ENCODE measurements around the gene BIRC2.
A peak's percentile ranks its signal among the peaks of the same experiment; 100 is the strongest.

BIRC2 gene

GRCh38 chr11:102343809-102344208 is 3.2 kb upstream of the BIRC2 start:
- Histone ChIP-seq H3K9me3 (ENCODE audit: control insufficient read depth in 2 of 2, low read length in 2 of 2) (no peaks in the 10 kb centered on the region), H3K4me3 (ENCODE audit: low read length in 2 of 2) (no peak overlapping the region), H3K36me3 (ENCODE audit: control insufficient read depth in 2 of 2, insufficient read depth in 2 of 2, low read length in 2 of 2) (no peaks in the 10 kb centered on the region), H3K4me1 (ENCODE audit: control insufficient read depth in 2 of 2, insufficient read depth in 2 of 2, low read length in 2 of 2) (peaks cover 3 to 21% of the 10 kb centered on the region in 2 donors), H3K27ac (ENCODE audit: low read depth in 2 of 2, low read length in 2 of 2) (no peak overlapping the region), H3K9ac (ENCODE audit: low read depth in 1 of 2, low read length in 2 of 2) (no peak overlapping the region), H3K27me3 (ENCODE audit: control insufficient read depth in 2 of 2, insufficient read depth in 2 of 2, low read length in 2 of 2) (no peaks in the 10 kb centered on the region)

GRCh38 chr11:102345904-102346303 is 1.1 kb upstream of the BIRC2 start:
- H3K4me3 ChIP-seq (ENCODE audit: low read length in 2 of 2), result peak overlapping the region; percentile 38 to 99
- peaks cover 7 to 22% of the 10 kb centered on the region in 2 donors for H3K4me1 ChIP-seq (ENCODE audit: control insufficient read depth in 2 of 2, insufficient read depth in 2 of 2, low read length in 2 of 2)
- no peaks in the 10 kb centered on the region for H3K9me3 ChIP-seq (ENCODE audit: control insufficient read depth in 2 of 2, low read length in 2 of 2)
- peak overlapping the region; percentile 26 to 96 for H3K9ac ChIP-seq (ENCODE audit: low read depth in 1 of 2, low read length in 2 of 2)
- H3K27me3 ChIP-seq (ENCODE audit: control insufficient read depth in 2 of 2, insufficient read depth in 2 of 2, low read length in 2 of 2), result no peaks in the 10 kb centered on the region
- H3K27ac ChIP-seq (ENCODE audit: low read depth in 2 of 2, low read length in 2 of 2), result peak overlapping the region; percentile 99
- peaks cover 7 to 13% of the 10 kb centered on the region in 2 donors for H3K36me3 ChIP-seq (ENCODE audit: control insufficient read depth in 2 of 2, insufficient read depth in 2 of 2, low read length in 2 of 2)

- H3K4me1 ChIP-seq (ENCODE audit: control insufficient read depth in 2 of 2, insufficient read depth in 2 of 2, low read length in 2 of 2), result peaks cover 7 to 21% of the 10 kb centered on the region in 2 donors
- H3K27me3 ChIP-seq (ENCODE audit: control insufficient read depth in 2 of 2, insufficient read depth in 2 of 2, low read length in 2 of 2), result no peaks in the 10 kb centered on the region
- H3K36me3 ChIP-seq (ENCODE audit: control insufficient read depth in 2 of 2, insufficient read depth in 2 of 2, low read length in 2 of 2), result peaks cover 11 to 14% of the 10 kb centered on the region in 2 donors
- peak overlapping the region; percentile 99 for H3K27ac ChIP-seq (ENCODE audit: low read depth in 2 of 2, low read length in 2 of 2)
- H3K9me3 ChIP-seq (ENCODE audit: control insufficient read depth in 2 of 2, low read length in 2 of 2), result no peaks in the 10 kb centered on the region
- H3K9ac ChIP-seq (ENCODE audit: low read depth in 1 of 2, low read length in 2 of 2), result peak overlapping the region; percentile 95 to 96
- peak overlapping the region; percentile 99 for H3K4me3 ChIP-seq (ENCODE audit: low read length in 2 of 2)
Measured at GRCh38 chr11:102346456-102346747, 612 bp upstream of the BIRC2 start.

GRCh38 chr11:102347462-102348370 is 702 bp downstream of the BIRC2 start:
- no peaks in the 10 kb centered on the region for H3K27me3 ChIP-seq (ENCODE audit: control insufficient read depth in 2 of 2, insufficient read depth in 2 of 2, low read length in 2 of 2)
- peak overlapping the region; percentile 94 to 95 for H3K9ac ChIP-seq (ENCODE audit: low read depth in 1 of 2, low read length in 2 of 2)
- peak overlapping the region; percentile 99 for H3K27ac ChIP-seq (ENCODE audit: low read depth in 2 of 2, low read length in 2 of 2)
- H3K4me3 ChIP-seq (ENCODE audit: low read length in 2 of 2), result peak overlapping the region; percentile 99
- no peaks in the 10 kb centered on the region for H3K9me3 ChIP-seq (ENCODE audit: control insufficient read depth in 2 of 2, low read length in 2 of 2)
- H3K4me1 ChIP-seq (ENCODE audit: control insufficient read depth in 2 of 2, insufficient read depth in 2 of 2, low read length in 2 of 2), result peaks cover 7 to 16% of the 10 kb centered on the region in 2 donors
- peaks cover 11 to 14% of the 10 kb centered on the region in 2 donors for H3K36me3 ChIP-seq (ENCODE audit: control insufficient read depth in 2 of 2, insufficient read depth in 2 of 2, low read length in 2 of 2)

GRCh38 chr11:102357116-102357515 is 10.1 kb downstream of the BIRC2 start:
- Histone ChIP-seq H3K9ac (ENCODE audit: low read depth in 1 of 2, low read length in 2 of 2) (no peak overlapping the region), H3K36me3 (ENCODE audit: control insufficient read depth in 2 of 2, insufficient read depth in 2 of 2, low read length in 2 of 2) (peaks cover 11 to 31% of the 10 kb centered on the region in 2 donors), H3K27me3 (ENCODE audit: control insufficient read depth in 2 of 2, insufficient read depth in 2 of 2, low read length in 2 of 2) (no peaks in the 10 kb centered on the region), H3K9me3 (ENCODE audit: control insufficient read depth in 2 of 2, low read length in 2 of 2) (no peaks in the 10 kb centered on the region), H3K27ac (ENCODE audit: low read depth in 2 of 2, low read length in 2 of 2) (no peak overlapping the region), H3K4me3 (ENCODE audit: low read length in 2 of 2) (no peak overlapping the region), H3K4me1 (ENCODE audit: control insufficient read depth in 2 of 2, insufficient read depth in 2 of 2, low read length in 2 of 2) (peaks cover 0 to 3% of the 10 kb centered on the region in 2 donors)

GRCh38 chr11:102359372-102359771 is 12.4 kb downstream of the BIRC2 start:
- Histone ChIP-seq H3K4me3 (ENCODE audit: low read length in 2 of 2) (no peak overlapping the region), H3K36me3 (ENCODE audit: control insufficient read depth in 2 of 2, insufficient read depth in 2 of 2, low read length in 2 of 2) (peaks cover 21 to 38% of the 10 kb centered on the region in 2 donors), H3K27me3 (ENCODE audit: control insufficient read depth in 2 of 2, insufficient read depth in 2 of 2, low read length in 2 of 2) (no peaks in the 10 kb centered on the region)

GRCh38 chr11:102360681-102361080 is 13.7 kb downstream of the BIRC2 start:
- no peak overlapping the region for H3K4me3 ChIP-seq (ENCODE audit: low read length in 2 of 2)
- H3K36me3 ChIP-seq (ENCODE audit: control insufficient read depth in 2 of 2, insufficient read depth in 2 of 2, low read length in 2 of 2), result peaks cover 34 to 51% of the 10 kb centered on the region in 2 donors
- H3K9ac ChIP-seq (ENCODE audit: low read depth in 1 of 2, low read length in 2 of 2), result no peak overlapping the region
- peaks cover 0 to 3% of the 10 kb centered on the region in 2 donors for H3K4me1 ChIP-seq (ENCODE audit: control insufficient read depth in 2 of 2, insufficient read depth in 2 of 2, low read length in 2 of 2)
- no peaks in the 10 kb centered on the region for H3K27me3 ChIP-seq (ENCODE audit: control insufficient read depth in 2 of 2, insufficient read depth in 2 of 2, low read length in 2 of 2)
- H3K9me3 ChIP-seq (ENCODE audit: control insufficient read depth in 2 of 2, low read length in 2 of 2), result no peaks in the 10 kb centered on the region
- no peak overlapping the region for H3K27ac ChIP-seq (ENCODE audit: low read depth in 2 of 2, low read length in 2 of 2)

More at GRCh38 chr11:102359372-102359771, 12.4 kb downstream of the BIRC2 start:
- H3K9me3 ChIP-seq (ENCODE audit: control insufficient read depth in 2 of 2, low read length in 2 of 2), result no peaks in the 10 kb centered on the region
- H3K4me1 ChIP-seq (ENCODE audit: control insufficient read depth in 2 of 2, insufficient read depth in 2 of 2, low read length in 2 of 2), result peaks cover 0 to 3% of the 10 kb centered on the region in 2 donors
- H3K9ac ChIP-seq (ENCODE audit: low read depth in 1 of 2, low read length in 2 of 2), result no peak overlapping the region
- H3K27ac ChIP-seq (ENCODE audit: low read depth in 2 of 2, low read length in 2 of 2), result no peak overlapping the region

- Histone ChIP-seq H3K9ac (ENCODE audit: low read depth in 1 of 2, low read length in 2 of 2) (no peak overlapping the region), H3K9me3 (ENCODE audit: control insufficient read depth in 2 of 2, low read length in 2 of 2) (no peaks in the 10 kb centered on the region), H3K27ac (ENCODE audit: low read depth in 2 of 2, low read length in 2 of 2) (no peak overlapping the region), H3K4me3 (ENCODE audit: low read length in 2 of 2) (no peak overlapping the region), H3K27me3 (ENCODE audit: control insufficient read depth in 2 of 2, insufficient read depth in 2 of 2, low read length in 2 of 2) (no peaks in the 10 kb centered on the region), H3K36me3 (ENCODE audit: control insufficient read depth in 2 of 2, insufficient read depth in 2 of 2, low read length in 2 of 2) (peaks cover 40 to 55% of the 10 kb centered on the region in 2 donors), H3K4me1 (ENCODE audit: control insufficient read depth in 2 of 2, insufficient read depth in 2 of 2, low read length in 2 of 2) (peaks cover 0 to 3% of the 10 kb centered on the region in 2 donors)
Measured at GRCh38 chr11:102361086-102362031, 14.3 kb downstream of the BIRC2 start.

GRCh38 chr11:102364991-102365390 is 18.0 kb downstream of the BIRC2 start:
- H3K9ac ChIP-seq (ENCODE audit: low read depth in 1 of 2, low read length in 2 of 2), result no peak overlapping the region
- no peaks in the 10 kb centered on the region for H3K27me3 ChIP-seq (ENCODE audit: control insufficient read depth in 2 of 2, insufficient read depth in 2 of 2, low read length in 2 of 2)
- H3K36me3 ChIP-seq (ENCODE audit: control insufficient read depth in 2 of 2, insufficient read depth in 2 of 2, low read length in 2 of 2), result peaks cover 56 to 64% of the 10 kb centered on the region in 2 donors
- H3K4me1 ChIP-seq (ENCODE audit: control insufficient read depth in 2 of 2, insufficient read depth in 2 of 2, low read length in 2 of 2), result peaks cover 0 to 3% of the 10 kb centered on the region in 2 donors
- no peak overlapping the region for H3K27ac ChIP-seq (ENCODE audit: low read depth in 2 of 2, low read length in 2 of 2)
- no peaks in the 10 kb centered on the region for H3K9me3 ChIP-seq (ENCODE audit: control insufficient read depth in 2 of 2, low read length in 2 of 2)
- no peak overlapping the region for H3K4me3 ChIP-seq (ENCODE audit: low read length in 2 of 2)

- H3K27ac ChIP-seq (ENCODE audit: low read depth in 2 of 2, low read length in 2 of 2), result no peak overlapping the region
Measured at GRCh38 chr11:102367364-102367763, 20.4 kb downstream of the BIRC2 start.

More at GRCh38 chr11:102367364-102367763, 20.4 kb downstream of the BIRC2 start:
- H3K9me3 ChIP-seq (ENCODE audit: control insufficient read depth in 2 of 2, low read length in 2 of 2), result no peaks in the 10 kb centered on the region
- H3K4me1 ChIP-seq (ENCODE audit: control insufficient read depth in 2 of 2, insufficient read depth in 2 of 2, low read length in 2 of 2), result no peaks in the 10 kb centered on the region
- no peak overlapping the region for H3K9ac ChIP-seq (ENCODE audit: low read depth in 1 of 2, low read length in 2 of 2)
- H3K36me3 ChIP-seq (ENCODE audit: control insufficient read depth in 2 of 2, insufficient read depth in 2 of 2, low read length in 2 of 2), result peaks cover 45% of the 10 kb centered on the region in 2 donors
- no peak overlapping the region for H3K4me3 ChIP-seq (ENCODE audit: low read length in 2 of 2)
- no peaks in the 10 kb centered on the region for H3K27me3 ChIP-seq (ENCODE audit: control insufficient read depth in 2 of 2, insufficient read depth in 2 of 2, low read length in 2 of 2)

Data from mucosa of rectum (tissue), 2 donors.